Cardiac fibroblast (primary cell): Measurements from ENCODE around the gene BAHD1.

Source experiments
- DNase-seq, 2 donors: peaks; one replicate each; pipeline versions ENCODE4 v3.0.0 to v3.0.0-alpha.2; 2010; ENCODE audit warnings: low read depth in 2 of 2
- H3K4me3 ChIP-seq, 2 donors: replicated peaks in 1 of 2; 1 replicate in 1 of 2; 2 replicates in 1 of 2; pipeline ENCODE4 v1.5.1; 2011; ENCODE audit warnings: low read depth in 2 of 2, low read length in 2 of 2, mild to moderate bottlenecking in 2 of 2, moderate library complexity in 1 of 2
- CTCF ChIP-seq: IDR thresholded peaks from one replicate; pipeline ENCODE4 v1.5.1; 2011; ENCODE audit warnings: low read depth, mild to moderate bottlenecking, low read length, inconsistent platforms

The BAHD1 gene

DNA sequence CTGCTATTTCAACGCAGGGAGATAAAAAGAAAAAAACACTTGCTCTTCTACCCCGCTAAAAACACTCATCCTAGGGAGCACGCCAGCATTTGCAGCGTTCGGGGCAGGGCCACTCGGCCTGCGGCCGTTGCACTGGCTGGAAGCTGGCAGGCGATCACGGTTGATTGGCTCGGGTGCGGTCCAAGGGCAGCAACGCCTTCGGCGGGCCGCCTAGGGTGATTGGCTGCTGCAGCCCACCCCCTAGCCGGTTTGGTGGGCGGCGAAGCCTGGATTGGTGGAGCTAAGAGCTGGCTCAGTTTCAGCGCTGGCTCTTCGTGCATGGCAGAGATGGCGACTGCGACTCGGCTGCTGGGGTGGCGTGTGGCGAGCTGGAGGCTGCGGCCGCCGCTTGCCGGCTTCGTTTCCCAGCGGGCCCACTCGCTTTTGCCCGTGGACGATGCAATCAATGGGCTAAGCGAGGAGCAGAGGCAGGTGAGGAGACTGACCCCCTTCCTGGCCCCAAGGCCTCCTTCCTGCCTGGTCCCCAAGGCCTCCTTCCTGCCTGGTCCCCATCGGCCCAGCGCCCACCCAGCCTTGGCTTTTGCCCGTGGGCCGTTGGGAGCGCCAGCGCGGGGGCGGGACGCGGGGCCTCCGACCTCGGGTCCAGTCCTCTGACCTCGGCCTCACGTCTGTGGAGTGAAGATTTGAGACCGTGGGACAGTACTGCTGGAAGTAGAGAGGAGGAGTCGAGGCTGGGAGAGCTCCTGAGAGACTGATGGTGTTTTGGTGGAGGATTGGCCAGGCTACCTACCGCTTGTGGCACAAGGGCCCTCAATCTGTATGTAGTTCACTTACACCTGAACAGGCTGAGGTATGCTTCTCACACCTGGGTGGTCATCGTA, 35.0 kb upstream of the BAHD1 start, which contains the start of gene IVD:
IVD (plus strand) TSS at position 295 of the 881 bp plus-strand sequence; CDS start at position 328, 33 bp downstream.
- peak within 1 kb of the TSS; percentile 94 for H3K4me3 ChIP-seq
- no peak for TF ChIP-seq CTCF
- peak; percentile 95 to 97 for DNase-seq

DNA sequence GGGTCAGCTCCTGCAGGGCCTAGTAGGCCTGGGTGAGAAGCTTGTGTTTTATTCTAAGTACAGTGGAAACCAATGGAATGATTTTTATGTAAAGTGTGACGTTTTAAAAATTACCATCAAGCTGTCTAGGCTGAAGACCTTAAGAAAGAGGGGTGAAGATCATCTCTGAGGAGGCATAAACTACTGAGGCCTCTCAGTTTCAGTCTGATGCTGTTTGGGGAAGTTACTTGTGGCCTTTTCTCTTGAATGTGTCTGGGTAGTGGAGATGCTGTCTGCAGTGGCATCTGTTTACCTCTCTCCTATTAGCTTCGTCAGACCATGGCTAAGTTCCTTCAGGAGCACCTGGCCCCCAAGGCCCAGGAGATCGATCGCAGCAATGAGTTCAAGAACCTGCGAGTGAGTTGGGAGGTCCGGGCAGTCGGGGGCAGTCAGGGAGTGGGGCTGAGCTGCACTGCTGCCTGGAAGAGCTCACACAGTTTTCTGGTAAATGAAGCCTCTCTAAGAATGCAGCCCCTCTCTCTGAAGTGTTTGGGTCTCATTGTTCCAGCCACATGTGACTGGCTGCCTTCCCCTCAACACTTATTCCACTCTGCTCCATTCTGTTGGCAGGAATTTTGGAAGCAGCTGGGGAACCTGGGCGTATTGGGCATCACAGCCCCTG, 33.3 kb upstream of the BAHD1 start:
- no peak overlapping the region for H3K4me3 ChIP-seq
- DNase-seq, result no peak
- TF ChIP-seq CTCF, result no peak

DNA sequence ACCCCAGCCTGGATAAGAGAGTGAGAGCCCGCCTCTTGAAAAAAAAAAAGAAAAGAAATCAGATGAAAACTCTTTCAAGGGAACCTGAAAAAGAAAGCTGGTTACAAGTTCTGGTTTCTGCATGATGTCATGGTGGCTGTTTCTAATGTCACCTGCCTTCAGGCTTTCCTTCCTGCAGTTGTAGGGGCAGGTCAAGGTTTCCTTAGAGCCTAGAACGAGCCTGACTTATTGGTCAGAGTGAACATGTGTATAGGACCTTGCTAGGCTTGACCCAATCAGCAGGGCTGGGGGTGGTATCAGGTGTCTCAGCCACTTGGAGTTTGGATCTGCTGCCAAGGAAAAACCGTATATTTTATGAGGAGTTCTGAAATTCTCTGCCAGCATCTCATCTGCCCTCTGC, 31.4 kb upstream of the BAHD1 start:
- TF ChIP-seq CTCF, result no peak
- no peak for DNase-seq
- no peak overlapping the region for H3K4me3 ChIP-seq

GRCh38 chr15:40410476-40410875, 30.3 kb upstream of the BAHD1 start:
- H3K4me3 ChIP-seq, result no peak overlapping the region
- no peak for DNase-seq
- TF ChIP-seq CTCF, result no peak

DNA sequence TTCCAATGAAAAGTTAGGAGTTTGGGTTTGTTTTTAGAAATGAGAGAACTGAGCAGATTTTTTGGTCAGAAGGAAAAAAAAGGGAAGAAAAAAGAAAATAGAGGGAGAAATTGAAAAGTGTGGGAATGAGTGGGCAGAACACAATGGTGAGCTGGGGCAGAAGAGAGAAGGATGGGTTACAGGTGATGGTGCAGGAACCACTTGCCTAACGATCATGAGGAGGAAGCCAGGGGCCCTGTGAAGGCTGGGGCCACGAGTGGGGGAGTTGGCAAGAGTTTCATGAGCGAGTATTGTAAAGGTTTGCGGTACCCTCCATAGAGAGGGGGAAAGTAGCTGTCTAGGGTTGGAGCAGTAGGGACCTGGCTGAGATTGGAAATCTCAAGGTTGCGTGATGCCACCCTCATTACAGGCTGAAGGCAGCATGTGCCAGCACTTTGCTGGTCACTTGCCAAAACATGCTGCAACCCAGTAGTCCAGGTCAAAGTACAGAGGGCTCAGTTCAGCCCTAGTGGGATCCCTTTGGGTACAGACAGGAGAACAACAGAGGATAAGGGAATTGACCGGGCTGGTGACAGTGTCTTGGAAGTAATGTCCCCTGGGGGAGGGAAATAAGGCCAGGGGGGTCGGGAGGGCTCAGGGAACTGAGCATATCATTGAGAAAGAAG, 28.5 kb upstream of the BAHD1 start:
- DNase-seq, result no peak
- no peak for TF ChIP-seq CTCF
- no peak overlapping the region for H3K4me3 ChIP-seq

DNA sequence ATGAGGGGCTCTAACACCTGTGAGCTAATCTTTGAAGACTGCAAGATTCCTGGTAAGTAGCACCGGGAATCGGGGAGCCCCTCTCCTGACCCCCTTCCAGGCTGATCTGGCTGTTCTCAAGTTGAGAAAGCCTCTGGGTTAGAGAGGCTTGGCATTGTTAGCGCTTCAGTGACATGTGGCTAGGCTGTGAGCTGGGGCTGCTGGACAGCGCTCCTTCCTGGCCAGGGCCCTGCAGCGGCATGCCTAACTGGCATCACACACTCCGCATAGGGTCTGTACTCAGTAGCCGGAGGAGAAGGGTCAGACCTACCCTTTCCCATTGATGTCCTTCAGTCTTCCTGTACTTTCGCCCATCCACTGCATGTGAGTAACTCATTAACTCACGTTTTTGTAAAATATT, 27.7 kb upstream of the BAHD1 start:
- TF ChIP-seq CTCF, result no peak
- DNase-seq, result no peak
- no peak overlapping the region for H3K4me3 ChIP-seq
